Measurements from ENCODE around the gene AP5B1. TPM values are rescaled to one million over a fixed set of nuclear protein-coding genes. Genes with fewer than 3 reads are reported as not detected.

The AP5B1 gene
- total and polyA plus RNA-seq, 8 donors = 3.6 to 44.9 (median 12.4) TPM

DNA sequence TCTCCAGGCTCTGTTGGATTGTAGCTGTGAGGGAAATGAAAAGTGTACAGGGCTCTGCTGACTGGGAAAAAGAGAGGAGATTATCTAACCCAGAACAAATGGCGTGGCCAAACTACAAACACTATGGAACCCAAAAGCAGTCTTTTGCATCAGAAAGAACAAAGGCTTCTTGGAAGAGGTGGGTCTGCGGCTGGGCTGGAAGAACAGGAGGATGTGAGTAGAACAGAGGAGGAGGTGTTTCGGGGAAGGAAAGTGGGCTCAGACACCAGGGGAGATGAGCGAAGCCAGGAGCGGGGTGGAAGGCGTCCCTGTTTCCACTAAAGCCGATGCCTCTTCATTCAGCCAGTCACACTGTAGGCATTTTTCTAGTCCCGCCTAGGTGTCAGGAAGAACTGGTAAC lies 18.1 kb upstream of the AP5B1 start:
- intact Hi-C loops (cut with DNase I; ENCODE audit: low total_unique reads) = no loop called here
- no peak for TF ChIP-seq POLR2A (IDR thresholded peaks at IDR 0.05)
- TF ChIP-seq EP300 (IDR thresholded peaks at IDR 0.05) = no peak
- TF ChIP-seq, protein P1, sequence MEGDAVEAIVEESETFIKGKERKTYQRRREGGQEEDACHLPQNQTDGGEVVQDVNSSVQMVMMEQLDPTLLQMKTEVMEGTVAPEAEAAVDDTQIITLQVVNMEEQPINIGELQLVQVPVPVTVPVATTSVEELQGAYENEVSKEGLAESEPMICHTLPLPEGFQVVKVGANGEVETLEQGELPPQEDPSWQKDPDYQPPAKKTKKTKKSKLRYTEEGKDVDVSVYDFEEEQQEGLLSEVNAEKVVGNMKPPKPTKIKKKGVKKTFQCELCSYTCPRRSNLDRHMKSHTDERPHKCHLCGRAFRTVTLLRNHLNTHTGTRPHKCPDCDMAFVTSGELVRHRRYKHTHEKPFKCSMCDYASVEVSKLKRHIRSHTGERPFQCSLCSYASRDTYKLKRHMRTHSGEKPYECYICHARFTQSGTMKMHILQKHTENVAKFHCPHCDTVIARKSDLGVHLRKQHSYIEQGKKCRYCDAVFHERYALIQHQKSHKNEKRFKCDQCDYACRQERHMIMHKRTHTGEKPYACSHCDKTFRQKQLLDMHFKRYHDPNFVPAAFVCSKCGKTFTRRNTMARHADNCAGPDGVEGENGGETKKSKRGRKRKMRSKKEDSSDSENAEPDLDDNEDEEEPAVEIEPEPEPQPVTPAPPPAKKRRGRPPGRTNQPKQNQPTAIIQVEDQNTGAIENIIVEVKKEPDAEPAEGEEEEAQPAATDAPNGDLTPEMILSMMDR (IDR thresholded peaks at IDR 0.05) = no peak
- TF ChIP-seq POLR2AphosphoS5 (IDR thresholded peaks at IDR 0.05) = no peak
- WGBS, 5 donors = 84 to 93% (median 91%) methylated on average over 8 of the region's 8 CpGs
- Histone ChIP-seq H3K9me3 (no peaks in the 10 kb centered on the region), H3K4me3 (no peak overlapping the region), H3K27ac (no peak overlapping the region), H3K4me1 (peaks cover 0 to 2% (median 0%) of the 10 kb centered on the region in 4 donors), H3K27me3 (peaks cover 4 to 74% (median 19%) of the 10 kb centered on the region in 3 donors), H3K36me3 (peaks cover 0 to 11% (median 0%) of the 10 kb centered on the region in 4 donors)
- no peak for DNase-seq

DNA sequence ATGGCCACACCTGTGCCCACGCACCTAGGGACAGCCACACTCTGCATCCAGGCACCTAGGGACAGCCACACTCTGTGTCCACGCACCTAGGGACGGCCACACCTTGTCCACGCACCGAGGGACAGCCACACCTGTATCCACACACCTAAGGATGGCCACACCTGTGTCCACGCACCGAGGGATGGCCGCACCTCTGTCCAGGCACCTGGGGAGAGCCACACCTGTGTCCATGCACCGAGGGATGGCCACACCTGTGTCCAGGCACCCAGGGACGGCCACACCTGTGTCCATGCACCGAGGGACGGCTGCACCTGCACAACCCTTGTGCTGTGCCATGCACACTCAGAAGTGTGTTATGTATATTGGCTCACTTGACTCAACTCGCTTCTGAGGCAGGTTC lies 16.9 kb upstream of the AP5B1 start:
- WGBS, 5 donors = 54 to 81% (median 70%) methylated on average over 5 to 13 of the region's 13 CpGs
- TF ChIP-seq POLR2AphosphoS5 (IDR thresholded peaks at IDR 0.05) = no peak
- TF ChIP-seq EP300 (IDR thresholded peaks at IDR 0.05) = no peak
- no peak for TF ChIP-seq POLR2A (IDR thresholded peaks at IDR 0.05)
- TF ChIP-seq, protein P1 (IDR thresholded peaks at IDR 0.05) = no peak
- H3K36me3 ChIP-seq = peaks cover 0 to 11% (median 0%) of the 10 kb centered on the region in 4 donors
- peaks cover 0 to 12% (median 10%) of the 10 kb centered on the region in 4 donors for H3K4me1 ChIP-seq
- no peak overlapping the region for H3K27ac ChIP-seq
- no peak for DNase-seq
- H3K4me3 ChIP-seq = no peak overlapping the region
- H3K27me3 ChIP-seq = peaks cover 0 to 68% (median 9%) of the 10 kb centered on the region in 3 donors
- intact Hi-C loops (cut with DNase I; ENCODE audit: low total_unique reads) = no loop called here
- no peaks in the 10 kb centered on the region for H3K9me3 ChIP-seq

DNA sequence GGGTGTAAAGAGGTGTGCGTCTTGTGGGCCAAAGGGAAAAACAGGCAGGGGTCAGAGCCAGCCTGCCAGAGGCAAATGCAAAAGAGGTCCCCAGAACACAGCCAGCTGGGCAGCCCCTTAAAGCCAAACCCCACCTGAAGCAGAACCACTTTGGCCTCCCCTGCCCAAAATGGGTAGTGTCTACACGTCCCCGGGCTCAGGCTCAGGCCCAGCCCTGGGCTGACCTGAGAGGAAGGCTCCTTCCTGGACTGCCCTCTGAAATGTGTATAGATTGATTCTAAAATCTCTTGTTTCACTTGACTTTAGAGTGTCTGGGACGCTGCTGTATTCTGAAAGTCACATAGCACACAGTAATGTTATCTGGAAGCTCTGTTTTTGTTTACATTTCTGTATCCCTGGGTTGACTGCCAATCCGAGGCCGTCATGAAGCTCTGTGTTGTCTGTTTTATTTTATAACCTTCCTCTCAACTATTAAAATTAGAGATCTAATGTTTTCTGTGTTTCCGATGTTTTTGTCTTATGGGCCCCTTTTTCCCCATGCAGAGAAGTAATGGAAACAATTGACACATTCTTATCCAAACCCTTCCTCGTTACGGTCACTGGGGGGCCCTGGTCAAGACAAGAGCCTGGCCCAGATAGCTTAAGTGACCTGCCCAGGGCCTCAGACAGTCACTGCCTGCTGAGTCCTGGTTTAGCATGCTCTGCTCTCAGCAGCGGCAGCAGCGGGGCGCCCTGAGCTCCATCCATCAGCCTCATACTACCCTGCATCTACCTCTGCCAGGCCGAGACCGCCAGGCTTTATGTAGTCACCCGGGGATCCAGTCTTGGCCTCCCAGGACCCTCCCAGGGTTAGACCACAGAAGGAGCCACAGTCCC lies 16.2 kb upstream of the AP5B1 start:
- Histone ChIP-seq H3K4me1 (peaks cover 0 to 20% (median 17%) of the 10 kb centered on the region in 4 donors), H3K27me3 (peaks cover 0 to 62% (median 9%) of the 10 kb centered on the region in 3 donors), H3K9me3 (no peaks in the 10 kb centered on the region), H3K4me3 (no peak overlapping the region), H3K27ac (no peak overlapping the region), H3K36me3 (peaks cover 0 to 11% (median 0%) of the 10 kb centered on the region in 4 donors)
- intact Hi-C loops (cut with DNase I; ENCODE audit: low total_unique reads) = no loop called here
- no peak for DNase-seq
- TF ChIP-seq EP300 (IDR thresholded peaks at IDR 0.05) (no peak), POLR2AphosphoS5 (IDR thresholded peaks at IDR 0.05) (no peak), POLR2A (IDR thresholded peaks at IDR 0.05) (no peak)
- TF ChIP-seq, protein P1 (IDR thresholded peaks at IDR 0.05) = no peak
- WGBS, 5 donors = 49 to 70% (median 65%) methylated on average over 10 to 15 of the region's 15 CpGs

DNA sequence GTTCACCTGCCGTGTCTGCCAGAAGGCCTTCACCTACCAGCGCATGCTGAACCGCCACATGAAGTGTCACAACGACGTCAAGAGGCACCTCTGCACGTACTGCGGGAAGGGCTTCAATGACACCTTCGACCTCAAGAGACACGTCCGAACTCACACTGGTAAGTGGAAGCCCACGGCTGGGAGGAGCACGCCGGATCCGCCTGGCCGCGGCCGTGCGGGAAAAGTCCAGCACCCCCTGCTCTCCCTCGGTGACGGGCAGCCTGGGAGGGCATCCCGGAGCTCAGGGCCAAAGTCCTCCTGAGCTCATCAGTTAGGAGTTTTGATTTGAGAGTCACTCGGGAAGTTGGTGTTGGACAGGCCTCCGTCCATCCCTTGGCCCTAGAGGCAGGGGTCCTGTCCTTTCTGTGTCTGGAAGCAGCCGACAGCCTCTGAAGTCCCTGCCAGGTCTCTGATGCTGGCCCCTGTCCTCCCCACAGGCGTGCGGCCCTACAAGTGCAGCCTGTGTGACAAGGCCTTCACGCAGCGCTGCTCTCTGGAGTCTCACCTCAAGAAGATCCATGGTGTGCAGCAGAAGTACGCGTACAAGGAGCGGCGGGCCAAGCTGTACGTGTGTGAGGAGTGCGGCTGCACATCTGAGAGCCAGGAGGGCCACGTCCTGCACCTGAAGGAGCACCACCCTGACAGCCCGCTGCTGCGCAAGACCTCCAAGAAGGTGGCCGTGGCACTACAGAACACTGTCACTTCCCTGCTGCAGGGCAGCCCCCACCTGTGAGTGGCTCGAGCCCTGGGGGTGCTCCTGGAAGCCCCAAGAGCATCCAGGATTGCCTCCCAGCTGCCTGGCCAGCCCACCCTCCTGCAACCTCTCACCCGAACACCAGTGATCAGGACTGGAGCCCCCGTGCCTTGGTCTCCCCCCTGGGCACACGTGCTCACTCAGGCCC lies 14.1 kb upstream of the AP5B1 start:
- H3K4me1 ChIP-seq = peaks cover 0 to 40% (median 37%) of the 10 kb centered on the region in 4 donors
- WGBS, 5 donors = 85 to 95% (median 90%) methylated on average over 24 to 42 of the region's 42 CpGs
- H3K36me3 ChIP-seq = peaks cover 0 to 11% (median 0%) of the 10 kb centered on the region in 4 donors
- no peak overlapping the region for H3K27ac ChIP-seq
- H3K9me3 ChIP-seq = no peaks in the 10 kb centered on the region
- H3K27me3 ChIP-seq = peaks cover 0 to 46% (median 0%) of the 10 kb centered on the region in 3 donors
- no peak for DNase-seq
- H3K4me3 ChIP-seq = no peak overlapping the region
- TF ChIP-seq POLR2AphosphoS5 (IDR thresholded peaks at IDR 0.05) (no peak), EP300 (IDR thresholded peaks at IDR 0.05) (no peak), POLR2A (IDR thresholded peaks at IDR 0.05) (no peak)
- TF ChIP-seq, protein P1 (IDR thresholded peaks at IDR 0.05) = no peak
- intact Hi-C loops (cut with DNase I; ENCODE audit: low total_unique reads) = no loop called here
